OCI-LY7 (cell line): ENCODE measurements around the gene SLC9B1. TPM values are rescaled to one million over a fixed set of nuclear protein-coding genes. Genes with fewer than 3 reads are reported as not detected.
"Not testable (repeated sequence)": the region's sequence is repeated elsewhere in the genome, so short reads cannot be mapped to it uniquely, and the experiment has no call there.

Experiments used
- BruUV-seq: library from RNA; stranded (reverse); fragments of 400-500 nt; replicated peaks from 2 replicates; lab custom pipeline; 2021; lab: Mats Ljungman, UMichigan
- CTCF ChIA-PET: fragments of 300-600 bp; sonication (Branson Sonifier 250); formaldehyde crosslinking; loops from one replicate; lab custom pipeline; 2022; ENCODE audit warnings: antibody characterized with exemption; ENCODE audit not compliant: unreplicated experiment; lab: Charles Lee
- POLR2A ChIA-PET: fragments of 300-600 bp; sonication (Branson Sonifier 250); formaldehyde crosslinking; loops from one replicate; lab custom pipeline; 2022; ENCODE audit warnings: antibody characterized with exemption; lab: Charles Lee
- DNase-seq: peaks from one replicate; pipeline ENCODE4 v3.0.0-alpha.2; 2015; ENCODE audit warnings: low spot score
- H2AFZ ChIP-seq: fragments of 200-600 bp; sonication (generic), shearing (Covaris generic); 2 replicates; pipeline ENCODE4 v1.6.1; 2014; ENCODE audit warnings: mild to moderate bottlenecking, antibody characterized with exemption, low read length, moderate library complexity
- H3K27ac ChIP-seq: fragments of 200-600 bp; sonication (generic); 2 replicates; pipeline ENCODE4 v1.5.1; 2014; ENCODE audit warnings: mixed run types, low read depth, mild to moderate bottlenecking, moderate library complexity, low read length, inconsistent platforms; ENCODE audit not compliant: poor library complexity, severe bottlenecking
- H3K36me3 ChIP-seq: fragments of 200-600 bp; sonication (generic); 2 replicates; pipeline ENCODE4 v1.6.1; 2014; ENCODE audit warnings: mild to moderate bottlenecking, antibody characterized with exemption, low read length, moderate library complexity, mixed read lengths; ENCODE audit not compliant: insufficient read depth
- H3K4me1 ChIP-seq: fragments of 200-600 bp; sonication (generic); 2 replicates; pipeline ENCODE4 v1.5.1; 2014; ENCODE audit warnings: mild to moderate bottlenecking, low read length; ENCODE audit not compliant: insufficient read depth, poor library complexity, severe bottlenecking
- H3K4me2 ChIP-seq: fragments of 200-600 bp; sonication (generic); 2 replicates; pipeline ENCODE4 v1.6.1; 2014; ENCODE audit warnings: mild to moderate bottlenecking, low read length
- H3K4me3 ChIP-seq: fragments of 200-600 bp; sonication (generic); 2 replicates; pipeline ENCODE4 v1.5.1; 2014; ENCODE audit warnings: mild to moderate bottlenecking, low read depth, low read length; ENCODE audit not compliant: poor library complexity, severe bottlenecking
- H3K79me2 ChIP-seq: fragments of 200-600 bp; sonication (generic); 2 replicates; pipeline ENCODE4 v1.6.1; 2016; ENCODE audit warnings: low read depth, mild to moderate bottlenecking, low read length, moderate library complexity, mixed read lengths; ENCODE audit not compliant: insufficient read depth
- H3K9me2 ChIP-seq: fragments of 200-600 bp; sonication (generic); 2 replicates; pipeline ENCODE4 v1.6.1; 2016; ENCODE audit warnings: mild to moderate bottlenecking, low read length, mixed read lengths; ENCODE audit not compliant: insufficient read depth
- H3K9me3 ChIP-seq: fragments of 200-600 bp; sonication (generic); 2 replicates; pipeline ENCODE4 v1.6.1; 2014; ENCODE audit warnings: mild to moderate bottlenecking, mixed run types, low read length, mixed read lengths
- H4K20me1 ChIP-seq: fragments of 200-600 bp; sonication (generic); 2 replicates; pipeline ENCODE4 v1.6.1; 2014; ENCODE audit warnings: mild to moderate bottlenecking, antibody characterized with exemption, low read length, moderate library complexity, mixed read lengths; ENCODE audit not compliant: insufficient read depth
- CTCF ChIP-seq: fragments of 200-600 bp; sonication (generic); conservative IDR thresholded peaks from 2 replicates; pipeline ENCODE4 v1.5.1; 2014; ENCODE audit warnings: mild to moderate bottlenecking, antibody characterized with exemption, low read length, moderate library complexity, mixed read lengths
- EZH2phosphoT487 ChIP-seq: fragments of 200-600 bp; sonication (generic); IDR thresholded peaks from 2 replicates; pipeline ENCODE4 v1.6.1; 2018; ENCODE audit warnings: low read depth, borderline replicate concordance, mild to moderate bottlenecking, mixed run types, antibody characterized with exemption, low read length, moderate library complexity, mixed read lengths
- intact Hi-C: fragments of 100-400 bp; cut with micrococcal nuclease; formaldehyde crosslinking; loops from one replicate; pipeline ENCODE4 v1.10.0; 2022; ENCODE audit not compliant: unreplicated experiment
- total RNA-seq, 2 experiments: library from RNA; depleted of rRNA in 1 of 2; stranded (reverse); fragments of >200 nt in 1 of 2; shearing (Covaris generic) in 1 of 2; gene quantifications; 2 replicates each; pipeline ENCODE4 v1.2.3, GENCODE V29; 2014 to 2022

The SLC9B1 gene
- total RNA-seq, 2 experiments from 2014 or later, result 0.88 to 2.0 TPM

GRCh38 chr4:102877477-102878106 is 141.9 kb downstream of the SLC9B1 start:
- H3K4me1 ChIP-seq, H3K4me2 ChIP-seq, H4K20me1 ChIP-seq, BruUV-seq, H3K4me3 ChIP-seq, H2AFZ ChIP-seq, H3K27ac ChIP-seq, H3K9me2 ChIP-seq, CTCF ChIA-PET, POLR2A ChIA-PET, intact Hi-C loops: not testable (repeated sequence)
- peak; percentile 25 for DNase-seq
- Histone ChIP-seq H3K9me3 (peaks cover 26% of the 10 kb centered on the region), H3K36me3 (peaks cover 67% of the 10 kb centered on the region), H3K79me2 (peaks cover 57% of the 10 kb centered on the region)

DNA sequence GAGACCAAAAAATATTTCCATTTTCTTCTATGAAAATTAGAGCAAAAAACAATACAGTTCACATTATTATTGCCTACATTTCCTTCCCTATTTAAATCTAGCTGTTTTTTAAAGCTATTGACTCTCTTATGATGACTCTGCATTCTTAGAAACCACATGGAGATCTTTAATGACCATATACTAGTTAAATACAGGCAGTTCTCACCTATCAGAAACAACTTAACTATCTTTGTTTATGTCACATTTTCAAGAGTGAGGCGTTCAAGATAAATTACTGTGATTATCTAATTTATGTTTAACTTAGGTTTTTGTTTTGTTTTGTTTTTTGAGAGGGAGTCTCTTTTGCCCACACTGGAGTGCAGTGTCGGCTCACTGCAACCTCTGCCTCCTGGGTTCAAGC is 147.7 kb downstream of the SLC9B1 start:
- POLR2A ChIA-PET, result interaction anchor here (1.2 to 2.0 kb wide), 4 partner anchors 10 to 181 kb away, joined by 3 to 7 read pairs (median 6); no protein-coding TSS in a partner anchor
- Histone ChIP-seq H3K4me3 (peak overlapping the region; percentile 74), H3K36me3 (peaks cover 48% of the 10 kb centered on the region), H2AFZ (no peak overlapping the region), H3K27ac (no peak overlapping the region), H3K9me2 (no peaks in the 10 kb centered on the region), H3K4me2 (peak overlapping the region; percentile 86), H3K9me3 (peaks cover 16% of the 10 kb centered on the region), H3K4me1 (peaks cover 29% of the 10 kb centered on the region), H3K79me2 (peaks cover 85% of the 10 kb centered on the region), H4K20me1 (no peaks in the 10 kb centered on the region)
- DNase-seq, result no peak
- CTCF ChIA-PET, result interaction anchor here (0.6 kb wide), 1 partner anchor 25 kb away, joined by 3 read pairs; no protein-coding TSS in a partner anchor
- intact Hi-C loops, result no loop called here
- no TSS peak for BruUV-seq
- no peak for TF ChIP-seq EZH2phosphoT487
- no peak for TF ChIP-seq CTCF

DNA sequence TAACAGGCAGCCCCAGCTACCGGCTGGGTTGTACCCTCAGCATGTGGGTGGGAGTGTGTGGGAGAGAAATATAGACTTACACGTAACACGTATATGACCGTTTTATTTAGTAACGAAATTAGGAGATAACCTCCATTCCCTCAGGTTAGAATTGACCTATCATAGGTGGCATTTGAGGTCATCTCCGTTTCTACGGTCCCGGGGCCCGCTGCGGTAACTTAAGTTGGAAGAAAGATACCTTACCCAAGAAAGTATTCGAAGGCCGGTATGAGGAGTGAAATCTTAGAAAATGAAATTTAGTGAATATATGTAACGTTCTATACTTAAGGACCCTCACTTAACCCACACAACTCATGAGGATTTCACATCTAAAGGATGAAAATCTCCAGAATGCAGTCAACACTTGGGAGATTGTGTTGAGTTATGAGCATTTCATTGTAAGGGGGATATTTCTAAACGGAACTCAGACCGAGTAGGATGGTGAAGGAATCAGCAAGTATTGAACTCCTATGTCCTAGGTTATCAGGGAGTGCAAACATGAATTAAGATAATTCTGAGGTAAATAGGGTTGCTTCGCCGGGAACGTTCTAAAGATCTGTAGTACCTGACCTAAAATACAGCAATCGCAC is 149.8 kb downstream of the SLC9B1 start:
- ChIA-PET CTCF (no interaction called here), POLR2A (interaction anchor here (0.6 to 7.1 kb wide), 13 partner anchors 18 to 525 kb away, joined by 3 to 116 read pairs (median 4); partner anchors contain the start of gene UBE2D3)
- TF ChIP-seq CTCF, result no peak
- no peak for TF ChIP-seq EZH2phosphoT487
- BruUV-seq, result TSS peak; percentile 61
- H3K36me3 ChIP-seq, result peaks cover 38% of the 10 kb centered on the region
- peak overlapping the region; percentile 74 for H3K4me3 ChIP-seq
- peaks cover 1% of the 10 kb centered on the region; the same call in 1 of the 2 replicates for H3K9me3 ChIP-seq
- H3K9me2 ChIP-seq, result no peaks in the 10 kb centered on the region
- H2AFZ ChIP-seq, result peak overlapping the region; percentile 53; the same call in 1 of the 2 replicates
- peaks cover 42% of the 10 kb centered on the region for H3K4me1 ChIP-seq
- peak overlapping the region; percentile 86 for H3K4me2 ChIP-seq
- intact Hi-C loops, result loop anchor here (2.0 to 5.0 kb wide), 4 partner anchors 109 to 522 kb away; partner anchors contain the start of genes MANBA, SLC39A8 and SLC9B2
- H3K27ac ChIP-seq, result peak overlapping the region; percentile 94
- DNase-seq, result peak; percentile 13
- H3K79me2 ChIP-seq, result peaks cover 92% of the 10 kb centered on the region
- no peaks in the 10 kb centered on the region for H4K20me1 ChIP-seq
